B cell (primary cell): ENCODE measurements around the gene PSMA1. TPM values are rescaled to one million over a fixed set of nuclear protein-coding genes. Genes with fewer than 3 reads are reported as not detected.

Experiments used
- ATAC-seq: fragments of 200-7000 bp; cut with Tn5 transposase; one replicate; pipeline ENCODE4 v1.10.0; 2021; ENCODE audit warnings: low read depth, mild to moderate bottlenecking, moderate number of reproducible peaks, moderate library complexity
- CTCF ChIA-PET: fragments of 350-600 bp; sonication (Branson Sonifier 250); formaldehyde crosslinking; loops from one replicate; lab custom pipeline; 2021; ENCODE audit warnings: antibody characterized with exemption, inconsistent platforms; lab: Charles Lee
- POLR2A ChIA-PET: fragments of 350-600 bp; sonication (Branson Sonifier 250); formaldehyde crosslinking; loops from one replicate; lab custom pipeline; 2021; ENCODE audit warnings: antibody characterized with exemption; lab: Charles Lee
- DNase-seq: peaks from one replicate; pipeline ENCODE4 v3.0.0; 2013
- H2AFZ ChIP-seq: 2 replicates; pipeline ENCODE4 v1.6.1; 2012; ENCODE audit warnings: mild to moderate bottlenecking, low read depth, low read length; ENCODE audit not compliant: insufficient read depth, poor library complexity, severe bottlenecking
- H3K27ac ChIP-seq, 2 donors: 1 replicate in 1 of 2; 2 replicates in 1 of 2; pipeline ENCODE4 v1.5.1; 2012 to 2013; ENCODE audit warnings: low read length in 2 of 2, mild to moderate bottlenecking in 2 of 2, moderate library complexity in 1 of 2
- H3K27me3 ChIP-seq, 4 experiments: fragments of 200-600 bp in 1 of 4; sonication (generic) in 1 of 4; replicated peaks in 1 of 4; 1 replicate in 2 of 4; 2 replicates in 2 of 4; pipeline versions ENCODE4 v1.6.1 to v1.7.0; 2013 to 2016; ENCODE audit warnings: low read length in 3 of 4, mild to moderate bottlenecking in 2 of 4, mixed read lengths in 1 of 4, moderate library complexity in 1 of 4; ENCODE audit not compliant: insufficient read depth in 4 of 4, control insufficient read depth in 3 of 4; ENCODE audit errors: control extremely low read depth in 1 of 4
- H3K36me3 ChIP-seq, 2 experiments: replicated peaks in 1 of 2; 1 replicate in 1 of 2; 2 replicates in 1 of 2; pipeline versions ENCODE4 v1.6.1 to v1.7.1; 2013; ENCODE audit warnings: low read length in 1 of 2; ENCODE audit not compliant: insufficient read depth in 2 of 2, control insufficient read depth in 1 of 2; ENCODE audit errors: control extremely low read depth in 1 of 2, extremely low read depth in 1 of 2
- H3K4me1 ChIP-seq, 2 donors: fragments of 200-600 bp in 1 of 2; sonication (generic) in 1 of 2; 1 replicate in 1 of 2; 2 replicates in 1 of 2; pipeline versions ENCODE4 v1.5.1 to v1.6.1; 2013 to 2017; ENCODE audit warnings: low read length in 2 of 2; ENCODE audit not compliant: control insufficient read depth in 2 of 2, insufficient read depth in 2 of 2
- H3K4me2 ChIP-seq: replicated peaks from 2 replicates; pipeline ENCODE3; 2012; ENCODE audit warnings: mild to moderate bottlenecking, low read depth, low read length; ENCODE audit not compliant: poor library complexity, severe bottlenecking
- H3K4me3 ChIP-seq, 5 experiments: fragments of 200-600 bp in 1 of 5; sonication (generic) in 1 of 5; 1 replicate in 3 of 5; 2 replicates in 2 of 5; pipeline versions ENCODE4 v1.5.1 to v1.7.0; 2011 to 2016; ENCODE audit warnings: low read length in 4 of 5, mild to moderate bottlenecking in 4 of 5, low read depth in 2 of 5, control low read depth in 1 of 5, moderate library complexity in 1 of 5; ENCODE audit not compliant: insufficient read depth in 1 of 5; ENCODE audit errors: control extremely low read depth in 1 of 5, extremely low read depth in 1 of 5
- H3K79me2 ChIP-seq: fragments of 200-600 bp; sonication (generic); one replicate; pipeline ENCODE4 v1.6.0; 2016; ENCODE audit warnings: low read length; ENCODE audit not compliant: control insufficient read depth, insufficient read depth
- H3K9ac ChIP-seq: fragments of 200-600 bp; sonication (generic); 2 replicates; pipeline ENCODE4 v1.6.1; 2017; ENCODE audit warnings: mild to moderate bottlenecking, low read length, moderate library complexity
- H3K9me3 ChIP-seq, 3 donors: one replicate each; pipeline versions ENCODE4 v1.6.1 to v1.7.1; 2013; ENCODE audit warnings: low read length in 2 of 3; ENCODE audit not compliant: control insufficient read depth in 2 of 3, insufficient read depth in 1 of 3; ENCODE audit errors: control extremely low read depth in 1 of 3
- H4K20me1 ChIP-seq: 2 replicates; pipeline ENCODE4 v1.6.0; 2012; ENCODE audit warnings: mild to moderate bottlenecking, low read length; ENCODE audit not compliant: insufficient read depth, control insufficient read depth, poor library complexity, severe bottlenecking
- H3K27ac Mint-ChIP-seq: one replicate; pipeline ENCODE4 v1.8.0; 2021; ENCODE audit warnings: mixed read lengths
- H3K27me3 Mint-ChIP-seq: one replicate; pipeline ENCODE4 v1.8.0; 2021; ENCODE audit warnings: mixed read lengths
- H3K4me1 Mint-ChIP-seq: one replicate; pipeline ENCODE4 v1.8.0; 2021; ENCODE audit warnings: mixed read lengths
- H3K4me3 Mint-ChIP-seq: one replicate; pipeline ENCODE4 v1.8.0; 2021; ENCODE audit warnings: mixed read lengths
- H3K9me3 Mint-ChIP-seq: one replicate; pipeline ENCODE4 v1.8.0; 2022; ENCODE audit warnings: mixed read lengths; ENCODE audit not compliant: insufficient read depth
- CTCF ChIP-seq: fragments of 200-600 bp; IDR thresholded peaks from one replicate; pipeline ENCODE4 v1.8.0; 2022; ENCODE audit warnings: antibody characterized with exemption, mild to moderate bottlenecking
- EZH2 ChIP-seq: IDR thresholded peaks from 2 replicates; pipeline ENCODE4 v1.6.1; 2012; ENCODE audit warnings: borderline replicate concordance, low read depth, mild to moderate bottlenecking, moderate library complexity, low read length; ENCODE audit not compliant: insufficient read depth, poor library complexity, severe bottlenecking
- WGBS: methylation state at CpG from one replicate; pipeline ENCODE4 v1.1.5; 2013; ENCODE audit warnings: missing lambda C conversion rate; ENCODE audit not compliant: insufficient coverage; 5-methylcytosine and 5-hydroxymethylcytosine counted together
- intact Hi-C: fragments of 100-400 bp; cut with micrococcal nuclease; formaldehyde crosslinking; loops from one replicate; pipeline ENCODE4 v1.10.0; 2022
- polyA plus RNA-seq: library from polyadenylated mRNA; depleted of rRNA; stranded (reverse); fragments of >200 nt; gene quantifications from 2 replicates; pipeline ENCODE4 v1.2.3, GENCODE V29; 2012
- total RNA-seq, 2 donors: library from RNA; stranded (reverse); fragments of 120-200 nt in 1 of 2; gene quantifications; 1 replicate in 1 of 2; 2 replicates in 1 of 2; pipeline versions ENCODE4 v1.2.3 to v1.2.4, GENCODE V29; 2013 to 2022

Gene PSMA1
- total and polyA plus RNA-seq, 2 donors (not counting 1 experiment from before 2014, with no cell fraction given), result 91.4 to 123 TPM

GRCh38 chr11:14555818-14556217 lies 35.6 kb upstream of the PSMA1 start:
- Histone ChIP-seq H3K9me3 (peaks cover 0 to 1% (median 0%) of the 10 kb centered on the region in 3 donors), H4K20me1 (no peaks in the 10 kb centered on the region), H2AFZ (no peak overlapping the region), H3K4me2 (no peak overlapping the region), H3K4me3 (no peak overlapping the region), H3K36me3 (no peaks in the 10 kb centered on the region), H3K27ac (no peak overlapping the region), H3K79me2 (no peaks in the 10 kb centered on the region), H3K27me3 (no peaks in the 10 kb centered on the region), H3K4me1 (no peaks in the 10 kb centered on the region), H3K9ac (no peak overlapping the region)
- CTCF ChIA-PET, result no interaction called here
- Mint-ChIP-seq H3K9me3 (no peaks in the 10 kb centered on the region), H3K27ac (no peak overlapping the region), H3K27me3 (peaks cover 46% of the 10 kb centered on the region), H3K4me3 (no peak overlapping the region), H3K4me1 (peaks cover 5% of the 10 kb centered on the region)
- intact Hi-C loops, result no loop called here
- WGBS, result no CpG with 5 or more reads among the region's 1 CpG
- DNase-seq (no peak), ATAC-seq (no peak)
- no peak for TF ChIP-seq CTCF
- TF ChIP-seq EZH2, result no peak
- POLR2A ChIA-PET, result no interaction called here

- H3K27ac Mint-ChIP-seq, result no peak overlapping the region
- CTCF ChIA-PET, result interaction anchor here (0.6 kb wide), 1 partner anchor 10 kb away, joined by 3 read pairs; no protein-coding TSS in a partner anchor
- peaks cover 43% of the 10 kb centered on the region for H3K27me3 Mint-ChIP-seq
- Histone ChIP-seq H3K27ac (no peak overlapping the region), H3K36me3 (no peaks in the 10 kb centered on the region), H4K20me1 (no peaks in the 10 kb centered on the region), H3K27me3 (no peaks in the 10 kb centered on the region), H3K4me3 (no peak overlapping the region), H2AFZ (no peak overlapping the region), H3K4me2 (no peak overlapping the region), H3K9me3 (peaks cover 0 to 1% (median 0%) of the 10 kb centered on the region in 3 donors), H3K79me2 (no peaks in the 10 kb centered on the region), H3K9ac (no peak overlapping the region), H3K4me1 (no peaks in the 10 kb centered on the region)
- TF ChIP-seq CTCF (no peak), EZH2 (no peak)
- DNase-seq (no peak), ATAC-seq (no peak)
- POLR2A ChIA-PET, result no interaction called here
- no peak overlapping the region for H3K4me3 Mint-ChIP-seq
- intact Hi-C loops, result no loop called here
- WGBS, result no CpG with 5 or more reads among the region's 2 CpGs
- no peaks in the 10 kb centered on the region for H3K9me3 Mint-ChIP-seq
- H3K4me1 Mint-ChIP-seq, result peaks cover 5% of the 10 kb centered on the region
Measured at GRCh38 chr11:14554959-14555358, 34.8 kb upstream of the PSMA1 start.
